Right forelimb (tissue), 1 donor: Measurements from ENCODE around the gene CCDC80.
"Not testable (repeated sequence)": the region's sequence is repeated elsewhere in the genome, so short reads cannot be mapped to it uniquely, and the experiment has no call there.

Experiments
- DNase-seq: peaks from one replicate; pipeline ENCODE4 v3.0.0-alpha.2; 2018

Gene CCDC80

GRCh38 chr3:112583105-112583504 lies 57.8 kb downstream of the CCDC80 start:
- DNase-seq: no peak

GRCh38 chr3:112582244-112582874 lies 58.6 kb downstream of the CCDC80 start:
- no peak for DNase-seq

GRCh38 chr3:112579697-112580096 lies 61.2 kb downstream of the CCDC80 start:
- DNase-seq: no peak

- no peak for DNase-seq
These were observed 61.7 kb downstream of the CCDC80 start for GRCh38 chr3:112579232-112579631.

GRCh38 chr3:112572701-112573100 lies 68.2 kb downstream of the CCDC80 start:
- no peak for DNase-seq

DNA sequence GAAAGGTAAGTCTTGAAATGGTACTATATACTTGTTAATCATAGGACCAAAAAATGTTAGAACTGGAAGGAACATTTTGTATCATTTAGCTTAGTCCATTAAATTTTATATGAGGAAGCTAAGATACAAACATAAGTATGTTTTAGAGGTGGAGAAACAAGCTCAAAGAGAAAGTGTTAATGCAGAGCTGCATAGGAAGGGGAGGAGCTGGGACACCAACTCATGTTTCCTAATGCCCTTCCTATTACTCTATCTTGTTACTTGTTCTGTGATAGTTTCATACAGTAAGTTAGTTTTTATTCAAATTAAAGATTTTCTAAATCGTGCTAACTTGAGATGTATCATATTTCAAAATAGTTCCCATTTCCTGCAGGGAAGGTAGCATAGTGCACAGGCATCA lies 71.7 kb downstream of the CCDC80 start:
- no peak for DNase-seq

GRCh38 chr3:112568642-112569041 lies 72.3 kb downstream of the CCDC80 start:
- no peak for DNase-seq

DNA sequence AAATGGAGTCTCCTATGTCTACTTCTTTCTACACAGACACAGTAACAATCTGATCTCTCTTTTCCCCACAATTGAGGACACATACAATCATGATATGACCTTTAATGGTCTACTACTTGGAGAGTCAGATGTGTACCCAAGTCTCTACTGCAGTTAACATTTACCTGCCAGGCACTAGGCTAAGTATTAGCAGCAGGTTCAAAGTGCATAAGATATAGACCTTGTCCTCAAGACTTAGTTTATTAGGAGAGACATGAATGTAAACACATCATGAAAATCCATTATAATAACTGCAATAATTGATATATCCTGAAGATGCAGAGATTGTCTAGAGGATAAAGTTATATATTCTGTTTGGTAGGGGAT lies 76.0 kb downstream of the CCDC80 start:
- DNase-seq: no peak

GRCh38 chr3:112564247-112564939 lies 76.5 kb downstream of the CCDC80 start:
- not testable (repeated sequence) for DNase-seq

DNA sequence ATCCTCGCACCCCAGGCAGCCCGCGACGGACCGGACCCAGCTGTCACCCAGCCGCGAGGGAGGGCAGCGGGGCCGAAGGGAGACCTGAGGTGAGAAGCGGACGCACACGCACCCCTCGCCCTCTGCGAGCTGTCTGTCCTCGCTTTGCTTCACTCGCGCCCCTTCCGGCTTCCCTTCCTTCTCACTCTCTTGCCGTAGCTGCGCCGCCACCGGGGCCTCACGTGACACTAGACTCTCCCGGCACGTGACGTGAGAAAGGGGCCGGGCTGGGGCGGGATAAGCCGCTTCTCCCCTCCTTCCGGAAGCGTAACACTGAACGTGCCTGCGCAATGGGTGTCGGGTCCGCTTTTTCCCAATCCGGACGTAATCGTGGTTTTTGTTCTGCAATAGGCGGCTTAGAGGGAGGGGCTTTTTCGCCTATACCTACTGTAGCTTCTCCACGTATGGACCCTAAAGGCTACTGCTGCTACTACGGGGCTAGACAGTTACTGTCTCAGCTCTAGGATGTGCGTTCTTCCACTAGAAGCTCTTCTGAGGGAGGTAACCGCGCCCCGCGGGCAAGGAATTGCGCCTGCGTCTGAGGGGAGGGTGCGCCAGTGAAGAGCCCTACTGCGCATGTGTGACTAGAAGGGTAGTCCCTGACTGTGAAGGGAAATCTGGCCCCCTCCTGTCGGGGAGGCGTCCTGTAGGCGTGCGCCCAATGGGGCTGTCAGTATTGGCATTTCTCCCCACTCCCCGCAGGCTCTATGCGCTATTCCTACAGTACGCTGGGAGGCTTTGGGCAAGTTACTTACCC lies 79.0 kb downstream of the CCDC80 start, which contains the start of the genes ATG3 and SLC35A5:
TSS of gene ATG3 (minus strand) at position 229 of the 796 bp plus-strand sequence. CDS start 434 bp downstream, outside the sequence.
TSS of gene SLC35A5 (plus strand) at position 312 of the 796 bp plus-strand sequence. CDS start 1,359 bp downstream, outside the sequence.
- peak; percentile 99 for DNase-seq

DNA sequence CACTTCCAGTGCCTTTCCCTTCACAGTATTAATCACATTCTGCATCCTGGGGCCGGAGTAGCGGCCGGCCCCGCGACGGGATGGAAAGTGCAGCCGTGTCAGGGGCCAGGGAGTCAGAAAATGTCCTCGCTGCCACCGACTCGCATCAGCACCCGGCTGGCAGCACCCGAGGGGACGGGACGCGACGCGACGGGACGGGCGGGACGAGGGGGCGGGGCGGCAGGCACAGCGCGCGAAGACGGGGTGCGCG lies 79.5 kb downstream of the CCDC80 start:
- DNase-seq: no peak

DNA sequence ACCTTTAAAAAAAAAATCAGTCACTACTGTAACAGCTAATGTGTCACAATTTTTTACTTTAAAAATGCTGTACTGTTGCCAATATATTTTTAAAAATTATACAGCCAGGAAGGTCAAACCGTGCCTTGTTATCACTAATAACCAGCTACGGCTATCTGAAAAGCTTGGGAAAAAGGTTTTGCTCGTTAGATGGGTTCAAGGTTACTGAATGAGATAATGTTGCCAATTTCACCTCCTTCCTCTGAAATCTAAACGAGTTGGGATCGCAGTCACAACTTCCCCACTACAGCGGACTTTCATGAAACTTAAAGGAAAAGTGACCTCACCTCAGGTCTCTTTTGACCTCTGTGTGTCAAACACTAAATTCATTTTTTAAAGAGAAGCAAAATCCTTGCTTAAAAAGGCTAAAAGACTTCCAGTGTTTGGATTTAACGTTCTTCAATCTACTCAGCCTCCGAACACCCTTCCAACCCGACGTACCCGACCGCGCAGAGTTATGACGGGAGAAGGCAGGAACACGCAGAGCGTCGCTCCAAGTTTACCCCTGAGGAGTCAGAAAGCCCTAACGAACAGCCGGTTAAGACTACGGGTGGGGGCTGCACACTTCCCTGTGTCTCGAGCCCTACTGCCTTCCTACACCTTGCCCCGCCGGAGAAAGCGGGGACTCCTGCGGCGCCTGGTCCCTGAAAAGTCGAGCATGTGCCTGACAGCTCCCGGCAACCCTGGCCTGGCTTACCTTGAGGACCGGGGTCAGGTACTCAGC lies 80.0 kb downstream of the CCDC80 start:
- DNase-seq: peak; percentile 83

DNA sequence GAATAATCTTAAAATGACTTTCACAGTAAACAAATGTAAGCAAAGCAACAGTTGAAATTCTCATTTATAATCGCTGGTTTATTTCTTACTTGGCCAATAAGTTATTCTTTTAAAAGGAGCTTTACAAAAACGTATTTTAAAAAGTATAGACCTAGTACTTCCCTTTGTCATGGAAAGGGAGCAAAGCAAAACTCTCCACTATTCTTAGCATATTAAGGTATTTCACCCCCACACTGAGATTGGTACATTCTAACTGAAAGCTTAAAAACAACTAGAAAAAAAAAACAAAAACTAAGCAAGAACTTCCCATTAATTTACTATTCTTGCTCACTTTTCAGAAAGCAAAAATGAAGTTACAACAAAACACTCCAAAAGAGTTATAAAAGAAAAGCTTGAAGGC lies 80.6 kb downstream of the CCDC80 start:
- no peak for DNase-seq

- no peak for DNase-seq
These were observed 83.0 kb downstream of the CCDC80 start for GRCh38 chr3:112557976-112558375.

DNA sequence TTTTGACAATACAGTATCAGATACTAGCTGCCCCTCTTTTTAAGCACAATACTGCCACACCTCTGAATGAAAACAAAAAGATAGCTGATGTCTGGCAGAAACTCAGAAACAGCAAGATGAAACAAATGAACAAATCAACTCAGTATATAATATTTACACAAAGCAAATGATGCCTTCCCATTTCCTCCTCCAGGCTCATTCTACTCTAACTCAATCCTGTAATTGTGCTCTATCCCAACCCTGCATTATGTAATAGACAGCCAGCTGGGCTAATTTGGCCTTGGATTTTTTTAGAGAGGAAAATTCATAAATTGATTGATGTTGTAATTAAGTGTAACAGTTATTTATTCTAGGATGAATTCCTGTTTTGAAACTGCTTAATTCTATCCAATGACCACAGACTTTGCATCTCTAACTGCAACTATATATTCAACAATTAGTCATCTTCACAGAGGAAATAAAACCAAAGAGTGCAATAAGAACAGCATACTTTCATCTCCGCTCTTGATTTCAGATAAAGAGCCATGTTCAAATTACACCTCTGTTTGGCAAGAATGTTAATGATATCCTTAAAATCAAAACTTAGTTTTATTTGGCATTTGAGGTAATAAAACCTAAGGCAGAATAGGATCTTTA lies 85.3 kb downstream of the CCDC80 start:
- DNase-seq: no peak

DNA sequence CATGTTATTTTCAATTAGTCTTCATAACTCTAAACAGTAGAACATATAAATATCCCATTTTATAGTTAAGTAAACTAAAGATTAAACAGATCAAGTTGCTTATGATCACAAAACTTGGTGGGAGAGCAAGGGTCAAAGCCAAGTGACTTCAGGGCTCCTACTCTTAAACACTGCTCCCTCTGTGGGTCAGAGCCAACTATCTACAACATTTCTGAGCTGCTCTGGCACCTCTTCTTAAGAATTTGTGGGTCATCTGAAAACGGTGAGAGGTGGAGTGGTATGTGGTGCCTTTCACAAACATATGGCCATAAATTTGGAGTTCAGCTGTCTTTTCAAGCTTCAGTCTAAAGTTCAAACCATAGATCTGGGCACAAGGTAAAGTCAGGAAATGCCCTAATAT lies 90.1 kb downstream of the CCDC80 start:
- DNase-seq: no peak
